ENCODE measurements around the gene SYP. TPM values are rescaled to one million over a fixed set of nuclear protein-coding genes. Genes with fewer than 3 reads are reported as not detected.
A peak's percentile ranks its signal among the peaks of the same experiment; 100 is the strongest.

Gene SYP
- total and polyA plus RNA-seq, 10 of the 15 experiments (the other 5 are each of a cell fraction or from before 2014, with no cell fraction given) = 0.34 to 1.7 (median 0.74) TPM

DNA sequence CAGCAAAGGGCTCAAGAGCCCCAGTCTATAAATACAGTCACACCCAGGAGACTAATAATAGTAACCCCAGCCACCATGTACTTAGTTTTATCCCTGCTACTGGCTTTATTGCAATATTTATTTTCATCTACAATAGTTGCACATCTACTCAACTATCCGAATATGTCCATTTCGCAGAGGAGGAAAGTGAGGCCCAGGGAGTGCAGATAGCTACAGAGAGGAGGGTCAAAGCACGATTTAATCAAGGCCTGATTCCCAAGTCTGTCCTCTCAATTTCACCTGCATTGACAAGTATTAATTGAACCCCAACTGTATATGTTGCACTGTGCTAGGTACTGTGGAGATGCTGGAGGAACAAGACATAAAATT, 32.3 kb downstream of the SYP start:
- Histone ChIP-seq H3K36me3 (ENCODE audit: control insufficient read depth in 2 of 2, insufficient read depth in 2 of 2, low read length in 1 of 2) (no peaks in the 10 kb centered on the region), H2AFZ (ENCODE audit: control insufficient read depth, low read depth, low read length) (no peak overlapping the region), H3K27ac (ENCODE audit: control insufficient read depth, insufficient read depth) (peak overlapping the region; percentile 78), H3K9me3 (replicated peaks; ENCODE audit: control insufficient read depth, insufficient read depth, low read length) (no peaks in the 10 kb centered on the region; the same call in 2 of the 3 replicates), H3K9ac (ENCODE audit: control insufficient read depth, insufficient read depth, low read length) (peak overlapping the region; percentile 24; the same call in 1 of the 2 replicates), H3K4me2 (ENCODE audit: control insufficient read depth, insufficient read depth) (peak overlapping the region; percentile 81), H3K79me2 (ENCODE audit: control insufficient read depth, insufficient read depth, low read length) (peaks cover under 1% of the 10 kb centered on the region; the same call in 1 of the 2 replicates), H3K27me3 (replicated peaks in 1 of 2; ENCODE audit: control insufficient read depth in 2 of 2, insufficient read depth in 2 of 2, low read length in 1 of 2) (no peaks in the 10 kb centered on the region), H4K20me1 (ENCODE audit: control insufficient read depth, insufficient read depth) (no peaks in the 10 kb centered on the region), H3K4me3 (peak overlapping the region; percentile 37; the same call in 1 of the 2 replicates), H3K4me1 (ENCODE audit: control insufficient read depth, insufficient read depth, low read length) (peaks cover 9% of the 10 kb centered on the region)
- DNase-seq (ENCODE audit: low read depth, low spot score) = no peak
- no TSS peak for BruUV-seq (replicated peaks)
- ChIA-PET RAD21 (ENCODE audit: unreplicated experiment) (interaction anchor here (0.8 to 4.6 kb wide), 7 partner anchors 12 to 101 kb away, joined by 3 to 26 read pairs (median 5); partner anchors contain the start of gene CCDC22), SMC1A (ENCODE audit: uncharacterized antibody, unreplicated experiment) (interaction anchor here (1.4 to 3.2 kb wide), 3 partner anchors 10 to 23 kb away, joined by 3 to 14 read pairs (median 14); no protein-coding TSS in a partner anchor), POLR2A (interaction anchor here (0.7 to 5.0 kb wide), 6 partner anchors 10 to 101 kb away, joined by 3 to 28 read pairs (median 10); partner anchors contain the start of genes PPP1R3F and PRICKLE3), CTCF (interaction anchor here (1.1 to 5.2 kb wide), 5 partner anchors 11 to 26 kb away, joined by 3 to 57 read pairs (median 15); partner anchors contain the start of gene PRICKLE3)
- no peak for ATAC-seq
- in situ Hi-C loops (cut with MboI) = no loop called here
- intact Hi-C loops (cut with micrococcal nuclease; ENCODE audit: unreplicated experiment) = loop anchor here (2.0 kb wide), 2 partner anchors 23 to 45 kb away; partner anchors contain the start of gene GPKOW
- no peak for TF ChIP-seq NR2F1 (conservative IDR thresholded peaks at IDR 0.05)
- no peak for TF ChIP-seq HSF1 (IDR thresholded peaks at IDR 0.05; ENCODE audit: low read depth, low read length)
- no peak for TF ChIP-seq CEBPZ (IDR thresholded peaks at IDR 0.05; ENCODE audit: low read depth, low read length)
- no peak for FAIRE-seq
- WGBS (ENCODE audit: insufficient coverage, insufficient replicate concordance, low lambda C conversion rate, missing lambda C conversion rate) = 0% methylated on average over 3 of the region's 3 CpGs

Data from GM12878 (cell line).